IPS-20b (cell line): ENCODE results near the gene MAN2A2.

ENCODE experiments used
- H3K27ac ChIP-seq: one replicate; pipeline ENCODE4 v1.5.1; 2013; ENCODE audit warnings: low read length
- H3K27me3 ChIP-seq: 2 replicates; pipeline ENCODE4 v1.6.1; 2013; ENCODE audit warnings: mild to moderate bottlenecking, low read length, inconsistent platforms; ENCODE audit not compliant: insufficient read depth
- H3K36me3 ChIP-seq: 2 replicates; pipeline ENCODE4 v1.6.1; 2013; ENCODE audit warnings: low read depth, mild to moderate bottlenecking, inconsistent platforms, low read length, moderate library complexity; ENCODE audit not compliant: insufficient read depth
- H3K4me1 ChIP-seq: 2 replicates; pipeline ENCODE4 v1.6.1; 2013; ENCODE audit warnings: mild to moderate bottlenecking, control low read depth, inconsistent platforms, low read length, moderate library complexity; ENCODE audit not compliant: insufficient read depth
- H3K4me3 ChIP-seq: 2 replicates; pipeline ENCODE4 v1.5.1; 2013; ENCODE audit warnings: mild to moderate bottlenecking, low read length, inconsistent platforms
- H3K9ac ChIP-seq: 2 replicates; pipeline ENCODE4 v1.6.1; 2013; ENCODE audit warnings: low read depth, mild to moderate bottlenecking, inconsistent platforms, low read length, moderate library complexity
- H3K9me3 ChIP-seq: 2 replicates; pipeline ENCODE4 v1.6.1; 2013; ENCODE audit warnings: mild to moderate bottlenecking, low read depth, low read length, inconsistent platforms; ENCODE audit not compliant: insufficient read depth

MAN2A2 gene

DNA sequence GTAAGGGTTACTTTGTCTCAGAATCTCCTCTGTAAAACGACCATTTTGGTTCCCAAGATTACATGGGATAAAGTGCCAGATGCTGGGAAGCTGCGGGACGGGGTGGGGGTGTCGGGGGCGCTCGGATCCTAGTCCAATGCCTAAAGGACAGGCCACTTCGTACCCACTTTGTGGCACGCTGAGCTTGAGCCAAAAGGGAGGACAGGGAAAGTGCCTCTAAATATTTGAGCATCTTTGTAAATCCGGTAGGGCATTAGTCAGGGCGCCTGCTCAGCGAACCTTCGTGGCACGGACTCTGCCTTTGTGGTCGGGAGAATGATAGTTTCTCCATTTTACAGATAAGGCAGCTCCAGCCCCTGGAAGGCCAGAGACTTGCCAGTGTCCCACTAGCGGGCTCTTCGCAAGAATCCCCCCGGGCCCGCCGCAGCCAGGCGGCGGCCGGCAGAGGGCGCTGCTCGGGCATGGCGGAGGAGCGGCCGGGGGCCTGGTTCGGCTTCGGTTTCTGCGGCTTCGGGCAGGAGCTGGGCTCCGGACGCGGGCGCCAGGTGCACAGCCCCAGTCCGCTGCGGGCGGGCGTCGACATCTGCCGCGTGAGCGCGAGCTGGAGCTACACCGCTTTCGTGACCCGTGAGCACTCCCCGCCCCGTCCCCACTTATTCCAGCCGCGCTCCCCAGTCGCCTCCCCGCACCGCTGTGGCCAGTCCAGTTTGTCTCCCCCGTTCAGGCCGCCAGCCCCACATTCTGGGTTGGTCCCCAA is 53.4 kb downstream of the MAN2A2 start:
- Histone ChIP-seq H3K27ac (no peak overlapping the region), H3K9me3 (no peaks in the 10 kb centered on the region), H3K4me3 (peak overlapping the region; percentile 85)

DNA sequence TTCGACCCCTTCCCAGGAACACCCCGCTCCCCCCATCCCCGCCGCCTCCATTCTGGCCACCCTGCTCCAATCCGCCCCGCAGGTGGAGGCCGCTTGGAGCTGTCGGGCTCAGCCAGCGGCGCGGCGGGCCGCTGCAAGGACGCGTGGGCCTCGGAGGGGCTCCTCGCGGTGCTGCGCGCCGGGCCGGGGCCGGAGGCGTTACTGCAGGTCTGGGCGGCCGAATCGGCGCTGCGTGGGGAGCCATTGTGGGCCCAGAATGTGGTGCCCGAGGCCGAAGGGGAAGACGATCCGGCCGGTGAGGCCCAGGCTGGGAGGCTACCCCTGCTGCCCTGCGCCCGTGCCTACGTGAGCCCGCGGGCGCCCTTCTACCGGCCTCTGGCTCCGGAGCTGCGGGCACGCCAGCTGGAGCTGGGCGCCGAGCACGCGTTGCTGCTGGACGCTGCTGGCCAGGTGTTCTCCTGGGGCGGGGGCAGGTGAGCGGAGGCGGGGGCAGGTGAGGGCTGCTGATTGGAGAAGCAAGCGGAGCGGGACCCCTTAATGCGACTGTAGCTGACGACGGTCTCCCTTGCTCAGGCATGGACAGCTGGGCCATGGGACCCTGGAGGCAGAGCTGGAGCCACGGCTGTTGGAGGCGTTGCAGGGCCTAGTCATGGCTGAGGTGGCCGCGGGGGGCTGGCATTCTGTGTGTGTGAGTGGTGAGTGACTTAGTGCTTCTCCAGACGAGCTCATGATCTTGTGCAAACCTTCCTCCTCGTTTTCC is 54.1 kb downstream of the MAN2A2 start:
- H3K9me3 ChIP-seq = no peaks in the 10 kb centered on the region
- H3K4me3 ChIP-seq = peak overlapping the region; percentile 85
- H3K4me1 ChIP-seq = peaks cover 12% of the 10 kb centered on the region; the same call in 1 of the 2 replicates
- peak overlapping the region; percentile 74; the same call in 1 of the 2 replicates for H3K9ac ChIP-seq
- H3K36me3 ChIP-seq = peaks cover 41% of the 10 kb centered on the region
- H3K27me3 ChIP-seq = no peaks in the 10 kb centered on the region; the same call in 1 of the 2 replicates
- H3K27ac ChIP-seq = no peak overlapping the region

More for the DNA sequence above, 53.4 kb downstream of the MAN2A2 start:
- H3K4me1 ChIP-seq = peaks cover 12% of the 10 kb centered on the region; the same call in 1 of the 2 replicates
- H3K27me3 ChIP-seq = no peaks in the 10 kb centered on the region; the same call in 1 of the 2 replicates
- peak overlapping the region; percentile 91; the same call in 1 of the 2 replicates for H3K9ac ChIP-seq
- peaks cover 38% of the 10 kb centered on the region for H3K36me3 ChIP-seq

DNA sequence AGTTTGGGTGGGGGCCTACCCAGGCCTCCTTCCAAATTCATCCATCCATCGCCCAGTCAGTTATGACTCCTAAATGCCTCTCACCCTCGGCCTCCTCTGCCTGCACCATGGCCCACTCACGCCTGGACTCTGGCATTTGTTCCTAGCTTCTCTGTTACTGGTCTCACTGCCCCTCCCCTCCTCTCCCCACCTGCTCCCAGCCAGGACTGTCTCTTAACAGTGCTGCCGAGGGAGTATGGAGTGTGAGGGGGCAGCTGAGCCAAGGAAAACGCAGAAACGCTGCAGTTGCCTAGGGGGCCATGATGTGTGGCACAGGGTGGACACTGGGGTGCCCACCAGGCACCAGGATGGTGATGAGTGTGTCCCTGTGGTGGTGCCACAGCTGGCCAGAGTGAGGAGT is 54.7 kb downstream of the MAN2A2 start:
- Histone ChIP-seq H3K9me3 (no peaks in the 10 kb centered on the region), H3K27ac (no peak overlapping the region), H3K36me3 (peaks cover 42% of the 10 kb centered on the region), H3K4me3 (peak overlapping the region; percentile 85; the same call in 1 of the 2 replicates), H3K4me1 (peaks cover 12% of the 10 kb centered on the region; the same call in 1 of the 2 replicates), H3K27me3 (no peaks in the 10 kb centered on the region; the same call in 1 of the 2 replicates), H3K9ac (peak overlapping the region; percentile 74; the same call in 1 of the 2 replicates)

DNA sequence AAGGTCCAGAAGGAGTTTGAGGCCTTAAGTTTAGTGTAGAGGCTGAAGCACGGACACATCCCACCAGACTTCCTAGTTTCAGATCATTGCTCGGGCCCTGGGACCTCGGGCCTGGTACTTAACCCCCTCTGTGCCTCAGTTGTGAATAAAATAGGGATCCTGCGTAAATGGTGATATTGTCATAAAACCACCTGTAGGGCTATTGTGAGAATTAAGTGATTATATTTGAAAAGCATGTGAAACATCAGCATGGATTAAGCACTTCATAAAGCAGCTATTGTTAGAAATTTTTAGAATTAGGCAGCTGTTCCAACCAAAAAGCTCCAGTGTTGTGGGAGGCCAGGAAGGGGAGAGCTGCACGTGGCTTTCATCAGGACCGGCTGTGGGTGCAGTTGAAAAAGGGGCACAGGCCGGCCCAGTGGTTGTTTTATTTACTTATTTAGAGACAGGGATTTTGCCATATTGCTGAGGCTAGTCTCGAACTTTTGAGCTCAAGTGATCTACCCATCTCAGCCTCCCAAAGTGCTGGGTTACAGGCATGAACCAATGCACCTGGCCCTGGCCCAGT is 56.0 kb downstream of the MAN2A2 start:
- H3K4me1 ChIP-seq = peaks cover 12% of the 10 kb centered on the region; the same call in 1 of the 2 replicates

DNA sequence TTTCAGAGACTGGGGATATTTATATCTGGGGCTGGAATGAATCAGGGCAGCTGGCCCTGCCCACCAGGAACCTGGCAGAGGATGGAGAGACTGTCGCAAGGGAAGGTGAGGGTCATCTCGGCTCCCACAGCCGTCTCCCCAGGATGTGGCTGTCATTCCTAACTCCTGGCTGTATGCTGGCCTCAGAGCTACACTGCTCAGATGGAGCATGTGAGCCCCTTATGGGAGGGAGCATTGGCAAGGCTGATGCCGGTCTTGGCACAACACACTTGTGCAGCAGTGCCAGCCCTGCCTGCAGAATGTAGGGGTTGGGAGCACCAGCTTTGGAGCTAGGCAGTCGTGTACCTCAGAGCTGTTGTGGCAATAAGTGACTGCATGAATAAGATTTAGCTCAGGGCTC is 56.8 kb downstream of the MAN2A2 start:
- Histone ChIP-seq H3K9me3 (no peaks in the 10 kb centered on the region), H3K9ac (no peak overlapping the region), H3K36me3 (peaks cover 48% of the 10 kb centered on the region), H3K27ac (no peak overlapping the region), H3K4me3 (no peak overlapping the region), H3K4me1 (peaks cover 12% of the 10 kb centered on the region; the same call in 1 of the 2 replicates), H3K27me3 (no peaks in the 10 kb centered on the region; the same call in 1 of the 2 replicates)

More for the DNA sequence above, 56.0 kb downstream of the MAN2A2 start:
- no peaks in the 10 kb centered on the region; the same call in 1 of the 2 replicates for H3K27me3 ChIP-seq
- no peaks in the 10 kb centered on the region for H3K9me3 ChIP-seq
- H3K4me3 ChIP-seq = no peak overlapping the region
- H3K36me3 ChIP-seq = peaks cover 43% of the 10 kb centered on the region
- no peak overlapping the region for H3K9ac ChIP-seq
- no peak overlapping the region for H3K27ac ChIP-seq

DNA sequence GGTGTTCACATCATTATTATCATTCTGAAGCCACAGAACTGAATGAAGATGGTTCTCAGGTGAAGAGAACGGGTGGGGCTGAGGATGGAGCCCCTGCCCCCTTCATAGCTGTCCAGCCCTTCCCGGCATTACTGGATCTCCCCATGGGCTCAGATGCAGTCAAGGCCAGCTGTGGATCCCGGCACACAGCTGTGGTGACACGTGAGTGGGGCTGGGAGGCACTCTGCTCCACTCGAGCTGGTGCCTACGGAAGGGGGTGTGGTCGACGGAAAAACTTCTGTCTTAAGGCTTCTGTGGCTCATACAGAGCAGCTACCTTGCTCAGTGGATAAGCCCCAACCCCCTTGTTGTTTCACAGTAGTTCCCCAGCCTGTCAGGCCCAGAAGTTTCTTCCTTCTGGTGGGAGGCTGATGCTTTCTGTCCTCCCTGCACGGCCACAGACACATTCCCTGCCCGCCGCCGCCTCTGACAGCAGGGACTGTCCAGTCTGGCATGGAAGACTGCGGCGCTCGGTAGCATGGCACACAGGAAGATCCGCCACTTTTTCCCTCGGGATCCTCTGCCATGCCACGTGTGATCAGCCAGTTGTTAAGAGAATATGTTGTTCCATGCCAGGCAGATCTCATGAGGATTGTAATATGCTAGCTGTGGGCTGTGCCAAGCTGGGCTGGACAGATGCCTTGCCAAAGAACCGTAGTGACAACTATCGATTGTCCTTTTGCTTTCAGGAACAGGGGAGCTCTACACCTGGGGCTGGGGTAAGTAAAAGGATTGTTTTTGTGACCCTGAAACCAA is 57.4 kb downstream of the MAN2A2 start:
- H3K27ac ChIP-seq = no peak overlapping the region
- H3K27me3 ChIP-seq = no peaks in the 10 kb centered on the region; the same call in 1 of the 2 replicates
- H3K4me3 ChIP-seq = no peak overlapping the region
- peaks cover 12% of the 10 kb centered on the region; the same call in 1 of the 2 replicates for H3K4me1 ChIP-seq
- peaks cover 52% of the 10 kb centered on the region for H3K36me3 ChIP-seq
- H3K9ac ChIP-seq = no peak overlapping the region
- no peaks in the 10 kb centered on the region for H3K9me3 ChIP-seq

DNA sequence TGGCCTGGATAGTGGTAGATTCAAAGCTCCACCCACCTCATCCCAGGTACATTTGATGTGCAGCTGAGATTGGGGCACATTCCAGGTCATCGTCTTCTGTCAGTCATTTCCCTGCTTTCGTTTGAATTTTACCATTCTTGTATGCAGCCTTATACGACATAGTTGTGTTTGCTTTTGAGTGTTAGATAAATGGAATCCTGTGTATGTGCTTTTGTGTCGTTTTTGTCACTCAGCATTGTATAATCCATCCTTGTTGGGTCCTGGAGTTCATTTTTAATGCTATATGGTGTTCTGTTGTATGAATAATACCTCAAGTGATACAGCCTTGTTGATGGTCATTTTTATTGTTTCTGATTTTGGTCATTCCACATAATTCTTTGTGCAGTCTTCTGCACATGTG is 58.9 kb downstream of the MAN2A2 start:
- H3K4me1 ChIP-seq = 0 out of 2 replicates have a peak, but pooled peaks cover 5% of the 10 kb centered on the region
- H3K27ac ChIP-seq = no peak overlapping the region
- no peak overlapping the region for H3K9ac ChIP-seq
- H3K9me3 ChIP-seq = no peaks in the 10 kb centered on the region
- H3K4me3 ChIP-seq = no peak overlapping the region
- H3K27me3 ChIP-seq = no peaks in the 10 kb centered on the region; the same call in 1 of the 2 replicates
- peaks cover 64% of the 10 kb centered on the region for H3K36me3 ChIP-seq

DNA sequence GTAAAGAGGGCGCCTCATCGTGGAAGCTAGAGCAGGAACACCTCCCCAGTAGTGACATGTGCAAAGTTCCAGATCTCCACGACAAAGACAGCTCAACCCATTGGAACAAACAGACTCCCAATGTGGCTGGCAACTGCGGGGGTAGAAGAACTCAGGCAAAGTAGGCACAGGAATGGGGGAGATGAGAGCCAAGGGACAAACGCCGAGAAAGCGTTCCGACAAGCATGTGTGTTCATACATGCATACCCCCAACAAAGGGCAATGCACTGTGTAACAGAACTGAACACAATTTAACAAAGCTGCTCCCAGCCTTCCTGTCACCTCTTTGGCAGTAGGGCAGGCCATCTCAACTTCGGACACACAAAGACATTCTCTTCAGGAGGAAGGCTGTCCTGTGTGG is 63.2 kb downstream of the MAN2A2 start:
- H3K27me3 ChIP-seq = no peaks in the 10 kb centered on the region
- H3K36me3 ChIP-seq = peaks cover 89% of the 10 kb centered on the region
- no peak overlapping the region for H3K9ac ChIP-seq
- H3K4me1 ChIP-seq = no peaks in the 10 kb centered on the region
- H3K4me3 ChIP-seq = no peak overlapping the region
- no peak overlapping the region for H3K27ac ChIP-seq
- H3K9me3 ChIP-seq = no peaks in the 10 kb centered on the region

DNA sequence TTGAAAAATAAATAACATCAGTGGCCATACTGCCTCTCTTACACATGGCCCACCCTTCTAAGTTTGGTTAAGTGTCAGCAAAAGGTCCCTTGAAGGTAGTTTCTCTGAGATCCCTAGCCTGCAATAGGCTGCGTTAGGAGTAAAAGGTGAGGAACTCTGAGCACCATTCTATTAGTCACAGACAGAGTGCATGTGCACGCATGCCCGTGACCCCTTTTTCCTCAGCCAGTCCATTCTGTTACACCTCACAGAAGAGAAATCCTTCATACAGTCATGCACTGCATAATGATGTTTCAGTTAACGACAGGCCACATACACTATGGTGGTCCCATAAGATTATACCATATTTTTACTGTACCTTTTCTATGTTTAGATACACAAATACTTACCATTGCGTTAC is 64.1 kb downstream of the MAN2A2 start:
- Histone ChIP-seq H3K27me3 (no peaks in the 10 kb centered on the region), H3K9me3 (no peaks in the 10 kb centered on the region), H3K36me3 (peaks cover 83% of the 10 kb centered on the region), H3K4me1 (no peaks in the 10 kb centered on the region), H3K4me3 (no peak overlapping the region), H3K27ac (no peak overlapping the region), H3K9ac (no peak overlapping the region)

DNA sequence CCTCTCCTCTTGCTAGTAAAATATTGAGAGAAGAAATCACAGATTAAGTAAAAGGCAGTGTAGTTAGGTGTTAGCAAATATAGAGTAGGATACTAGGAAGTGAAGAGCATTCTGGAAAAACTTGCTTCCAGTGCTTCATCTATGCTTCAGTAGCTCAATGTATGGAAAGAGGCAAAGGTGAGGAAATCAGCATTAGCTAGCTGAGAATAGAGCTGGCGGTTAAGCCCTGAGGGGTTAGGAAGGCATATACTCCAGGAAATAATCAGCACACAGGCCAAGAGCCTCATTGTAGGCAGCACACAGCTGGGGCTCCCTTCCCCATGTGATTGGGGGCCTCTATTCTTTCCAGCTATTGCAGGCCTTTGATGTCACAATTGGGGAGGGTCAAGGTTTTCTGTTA is 65.3 kb downstream of the MAN2A2 start:
- Histone ChIP-seq H3K4me1 (no peaks in the 10 kb centered on the region), H3K9ac (no peak overlapping the region), H3K27me3 (no peaks in the 10 kb centered on the region), H3K9me3 (no peaks in the 10 kb centered on the region), H3K4me3 (no peak overlapping the region), H3K27ac (no peak overlapping the region), H3K36me3 (peaks cover 84% of the 10 kb centered on the region)

DNA sequence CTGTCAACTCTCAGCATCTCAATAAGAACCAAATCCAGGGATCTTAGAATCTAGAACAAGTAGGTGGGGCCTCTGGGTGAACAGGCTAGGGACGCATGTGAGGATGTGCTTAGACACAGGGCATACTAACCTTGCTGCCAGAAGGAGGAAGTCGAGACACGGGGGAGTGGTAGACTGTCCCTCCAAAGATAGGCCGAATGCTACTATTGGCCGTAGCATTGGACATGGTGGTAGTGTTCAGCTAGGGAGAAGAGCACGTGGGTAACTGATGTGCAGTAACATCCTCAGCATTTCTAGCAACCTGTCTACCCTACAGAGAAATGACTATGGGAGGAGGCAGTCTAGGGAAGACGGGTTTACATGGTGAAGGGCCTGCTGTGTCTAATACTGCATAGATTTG is 67.2 kb downstream of the MAN2A2 start:
- no peak overlapping the region for H3K4me3 ChIP-seq
- H3K4me1 ChIP-seq = no peaks in the 10 kb centered on the region
- no peaks in the 10 kb centered on the region for H3K27me3 ChIP-seq
- no peak overlapping the region for H3K9ac ChIP-seq
- no peak overlapping the region for H3K27ac ChIP-seq
- H3K9me3 ChIP-seq = no peaks in the 10 kb centered on the region
- H3K36me3 ChIP-seq = peaks cover 88% of the 10 kb centered on the region
